ENCODE measurements around the gene SEC62.

The SEC62 gene

DNA sequence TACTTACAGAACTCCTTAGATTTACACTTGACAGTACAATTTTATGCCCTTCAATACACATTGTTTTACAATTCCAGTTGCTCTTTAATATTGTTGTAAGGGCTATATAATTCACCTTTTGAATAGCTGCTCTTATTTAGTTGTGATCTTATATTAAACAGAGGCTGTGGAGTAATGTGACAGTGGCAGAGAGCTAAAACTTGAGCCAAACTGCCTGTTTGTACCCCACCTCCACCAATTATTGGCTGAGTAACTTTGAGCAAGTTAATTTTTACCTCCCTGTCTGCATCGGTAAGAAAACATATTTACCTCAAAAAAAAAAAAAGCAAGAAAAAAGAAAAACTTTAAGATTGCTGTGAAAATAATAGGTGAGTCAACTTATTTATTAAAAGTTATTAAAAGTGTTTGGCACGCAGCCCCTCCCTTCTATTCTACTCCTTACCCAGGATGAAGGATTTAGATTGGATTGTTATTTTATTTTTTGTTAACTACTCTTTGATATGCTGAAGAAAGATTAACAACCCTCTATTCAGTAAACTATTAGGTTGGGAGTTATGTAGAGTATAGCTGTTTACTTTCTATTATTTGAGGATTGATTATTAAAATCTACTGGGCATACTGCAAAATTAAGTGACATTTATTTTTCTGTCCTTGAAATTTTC lies 1.7 kb downstream of the SEC62 start:
- H3K4me1 ChIP-seq (ENCODE audit: control insufficient read depth, insufficient read depth, low read length), result peaks cover 27% of the 10 kb centered on the region
- no peak overlapping the region for H3K27ac ChIP-seq (ENCODE audit: low read depth, low read length)
- peak overlapping the region; percentile 94 for H3K4me3 ChIP-seq (ENCODE audit: low read depth, low read length)
- H3K9me3 ChIP-seq (ENCODE audit: control insufficient read depth, insufficient read depth, low read length), result no peaks in the 10 kb centered on the region
- no peak overlapping the region for H3K9ac ChIP-seq (ENCODE audit: low read depth, low read length)
- H3K36me3 ChIP-seq (ENCODE audit: control insufficient read depth, insufficient read depth, low read length), result peaks cover 15% of the 10 kb centered on the region
- H3K27me3 ChIP-seq (ENCODE audit: control insufficient read depth, insufficient read depth, low read length), result no peaks in the 10 kb centered on the region

GRCh38 chr3:169969174-169970095 lies 2.8 kb downstream of the SEC62 start:
- H3K27ac ChIP-seq (ENCODE audit: low read depth, low read length), result no peak overlapping the region
- no peak overlapping the region for H3K9ac ChIP-seq (ENCODE audit: low read depth, low read length)
- peak overlapping the region; percentile 8; the same call in 1 of the 2 replicates for H3K4me3 ChIP-seq (ENCODE audit: low read depth, low read length)
- no peaks in the 10 kb centered on the region for H3K9me3 ChIP-seq (ENCODE audit: control insufficient read depth, insufficient read depth, low read length)
- no peaks in the 10 kb centered on the region for H3K27me3 ChIP-seq (ENCODE audit: control insufficient read depth, insufficient read depth, low read length)
- peaks cover 20% of the 10 kb centered on the region for H3K36me3 ChIP-seq (ENCODE audit: control insufficient read depth, insufficient read depth, low read length)
- peaks cover 27% of the 10 kb centered on the region for H3K4me1 ChIP-seq (ENCODE audit: control insufficient read depth, insufficient read depth, low read length)

- Histone ChIP-seq H3K9ac (ENCODE audit: low read depth, low read length) (no peak overlapping the region), H3K4me3 (ENCODE audit: low read depth, low read length) (no peak overlapping the region), H3K9me3 (ENCODE audit: control insufficient read depth, insufficient read depth, low read length) (no peaks in the 10 kb centered on the region), H3K27ac (ENCODE audit: low read depth, low read length) (no peak overlapping the region), H3K36me3 (ENCODE audit: control insufficient read depth, insufficient read depth, low read length) (peaks cover 27% of the 10 kb centered on the region), H3K4me1 (ENCODE audit: control insufficient read depth, insufficient read depth, low read length) (peaks cover 26% of the 10 kb centered on the region), H3K27me3 (ENCODE audit: control insufficient read depth, insufficient read depth, low read length) (no peaks in the 10 kb centered on the region)
Observed at GRCh38 chr3:169970847-169971246, 4.2 kb downstream of the SEC62 start.

DNA sequence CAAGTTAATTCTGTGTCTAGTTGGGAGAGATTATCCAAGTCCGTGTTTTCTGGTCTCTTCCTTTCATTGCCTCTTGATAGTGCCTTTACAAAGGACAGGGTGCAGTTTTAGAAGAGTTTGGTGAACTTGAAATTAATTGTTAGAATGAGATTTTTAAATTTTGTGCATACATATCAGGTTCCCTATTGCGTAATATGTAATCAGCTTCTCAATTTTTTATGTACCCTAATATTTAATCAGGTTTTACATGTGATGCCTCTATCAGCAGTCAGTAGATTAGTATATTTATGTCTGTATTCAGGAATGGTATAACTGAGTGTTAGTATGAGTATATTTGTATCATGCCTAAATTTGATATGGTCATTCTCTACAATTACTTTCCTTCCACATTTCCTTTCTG lies 4.9 kb downstream of the SEC62 start:
- Histone ChIP-seq H3K9ac (ENCODE audit: low read depth, low read length) (no peak overlapping the region), H3K27ac (ENCODE audit: low read depth, low read length) (no peak overlapping the region), H3K9me3 (ENCODE audit: control insufficient read depth, insufficient read depth, low read length) (no peaks in the 10 kb centered on the region), H3K4me1 (ENCODE audit: control insufficient read depth, insufficient read depth, low read length) (peaks cover 24% of the 10 kb centered on the region), H3K4me3 (ENCODE audit: low read depth, low read length) (no peak overlapping the region), H3K36me3 (ENCODE audit: control insufficient read depth, insufficient read depth, low read length) (peaks cover 34% of the 10 kb centered on the region), H3K27me3 (ENCODE audit: control insufficient read depth, insufficient read depth, low read length) (no peaks in the 10 kb centered on the region)

DNA sequence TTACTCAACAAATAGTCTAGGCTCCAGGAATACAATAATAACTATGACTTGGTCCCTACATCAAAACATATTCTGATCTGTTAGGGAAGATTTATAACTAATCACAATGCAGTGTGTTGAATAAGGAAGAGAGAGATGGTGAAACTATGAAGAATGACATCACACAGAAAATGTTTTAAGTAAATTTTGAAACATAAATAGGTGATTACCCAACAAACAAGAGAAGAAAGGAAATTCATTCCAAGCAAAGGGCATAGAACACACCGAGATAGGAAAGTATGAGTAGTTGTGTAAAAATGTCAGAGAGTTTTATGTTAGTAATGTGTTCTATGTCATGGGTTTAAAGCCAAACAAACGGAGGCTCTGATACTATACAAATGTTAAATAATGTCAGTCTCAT lies 13.4 kb downstream of the SEC62 start:
- Histone ChIP-seq H3K36me3 (ENCODE audit: control insufficient read depth, insufficient read depth, low read length) (peaks cover 98% of the 10 kb centered on the region), H3K4me3 (ENCODE audit: low read depth, low read length) (no peak overlapping the region), H3K9me3 (ENCODE audit: control insufficient read depth, insufficient read depth, low read length) (no peaks in the 10 kb centered on the region), H3K9ac (ENCODE audit: low read depth, low read length) (no peak overlapping the region), H3K4me1 (ENCODE audit: control insufficient read depth, insufficient read depth, low read length) (no peaks in the 10 kb centered on the region), H3K27me3 (ENCODE audit: control insufficient read depth, insufficient read depth, low read length) (no peaks in the 10 kb centered on the region), H3K27ac (ENCODE audit: low read depth, low read length) (no peak overlapping the region)

DNA sequence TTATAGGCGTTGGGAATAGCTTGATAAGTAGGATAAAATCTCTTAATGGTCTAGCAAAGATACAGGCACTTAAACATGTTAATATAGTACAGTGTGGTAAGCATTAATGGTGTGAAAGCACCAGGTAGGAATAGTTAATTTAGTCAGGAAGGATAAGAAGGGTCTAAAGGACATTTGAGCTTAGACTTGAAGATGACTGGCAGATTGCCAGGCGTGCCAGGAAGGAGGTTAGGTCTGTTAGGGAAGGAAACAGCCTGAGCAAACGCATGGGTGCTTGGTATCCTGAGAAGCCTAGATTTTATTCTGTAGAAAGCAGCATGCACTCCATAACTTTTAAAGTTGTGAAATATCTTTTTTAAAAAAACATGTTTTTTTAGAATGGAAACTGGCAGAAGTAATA lies 17.7 kb downstream of the SEC62 start:
- Histone ChIP-seq H3K4me3 (ENCODE audit: low read depth, low read length) (no peak overlapping the region), H3K9me3 (ENCODE audit: control insufficient read depth, insufficient read depth, low read length) (no peaks in the 10 kb centered on the region), H3K27me3 (ENCODE audit: control insufficient read depth, insufficient read depth, low read length) (no peaks in the 10 kb centered on the region), H3K4me1 (ENCODE audit: control insufficient read depth, insufficient read depth, low read length) (no peaks in the 10 kb centered on the region), H3K9ac (ENCODE audit: low read depth, low read length) (no peak overlapping the region), H3K36me3 (ENCODE audit: control insufficient read depth, insufficient read depth, low read length) (peaks cover 99% of the 10 kb centered on the region), H3K27ac (ENCODE audit: low read depth, low read length) (no peak overlapping the region)

GRCh38 chr3:169990431-169990830 lies 23.8 kb downstream of the SEC62 start:
- no peak overlapping the region for H3K27ac ChIP-seq (ENCODE audit: low read depth, low read length)
- no peak overlapping the region for H3K4me3 ChIP-seq (ENCODE audit: low read depth, low read length)
- H3K9me3 ChIP-seq (ENCODE audit: control insufficient read depth, insufficient read depth, low read length), result no peaks in the 10 kb centered on the region
- H3K9ac ChIP-seq (ENCODE audit: low read depth, low read length), result no peak overlapping the region
- peaks cover 96% of the 10 kb centered on the region for H3K36me3 ChIP-seq (ENCODE audit: control insufficient read depth, insufficient read depth, low read length)
- no peaks in the 10 kb centered on the region for H3K27me3 ChIP-seq (ENCODE audit: control insufficient read depth, insufficient read depth, low read length)
- no peaks in the 10 kb centered on the region for H3K4me1 ChIP-seq (ENCODE audit: control insufficient read depth, insufficient read depth, low read length)

GRCh38 chr3:169992156-169992555 lies 25.5 kb downstream of the SEC62 start:
- H3K36me3 ChIP-seq (ENCODE audit: control insufficient read depth, insufficient read depth, low read length), result peaks cover 88% of the 10 kb centered on the region

DNA sequence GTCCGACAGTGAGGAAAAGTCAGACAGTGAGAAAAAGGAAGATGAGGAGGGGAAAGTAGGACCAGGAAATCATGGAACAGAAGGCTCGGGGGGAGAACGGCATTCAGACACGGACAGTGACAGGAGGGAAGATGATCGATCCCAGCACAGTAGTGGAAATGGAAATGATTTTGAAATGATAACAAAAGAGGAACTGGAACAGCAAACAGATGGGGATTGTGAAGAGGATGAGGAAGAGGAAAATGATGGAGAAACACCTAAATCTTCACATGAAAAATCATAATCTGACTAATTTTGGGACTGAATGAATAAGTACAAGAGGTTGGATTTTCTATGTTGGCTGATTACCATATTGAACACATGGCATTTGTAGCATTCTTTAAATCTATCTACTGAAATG lies 26.2 kb downstream of the SEC62 start:
- H3K36me3 ChIP-seq (ENCODE audit: control insufficient read depth, insufficient read depth, low read length), result peaks cover 82% of the 10 kb centered on the region
- no peak overlapping the region for H3K27ac ChIP-seq (ENCODE audit: low read depth, low read length)
- H3K27me3 ChIP-seq (ENCODE audit: control insufficient read depth, insufficient read depth, low read length), result no peaks in the 10 kb centered on the region
- no peaks in the 10 kb centered on the region for H3K4me1 ChIP-seq (ENCODE audit: control insufficient read depth, insufficient read depth, low read length)
- no peak overlapping the region for H3K4me3 ChIP-seq (ENCODE audit: low read depth, low read length)
- no peaks in the 10 kb centered on the region for H3K9me3 ChIP-seq (ENCODE audit: control insufficient read depth, insufficient read depth, low read length)
- no peak overlapping the region for H3K9ac ChIP-seq (ENCODE audit: low read depth, low read length)

More at GRCh38 chr3:169992156-169992555, 25.5 kb downstream of the SEC62 start:
- Histone ChIP-seq H3K4me1 (ENCODE audit: control insufficient read depth, insufficient read depth, low read length) (no peaks in the 10 kb centered on the region), H3K9ac (ENCODE audit: low read depth, low read length) (no peak overlapping the region), H3K27me3 (ENCODE audit: control insufficient read depth, insufficient read depth, low read length) (no peaks in the 10 kb centered on the region), H3K9me3 (ENCODE audit: control insufficient read depth, insufficient read depth, low read length) (no peaks in the 10 kb centered on the region), H3K4me3 (ENCODE audit: low read depth, low read length) (no peak overlapping the region), H3K27ac (ENCODE audit: low read depth, low read length) (no peak overlapping the region)

- H3K4me1 ChIP-seq (ENCODE audit: control insufficient read depth, insufficient read depth, low read length), result no peaks in the 10 kb centered on the region
- no peak overlapping the region for H3K27ac ChIP-seq (ENCODE audit: low read depth, low read length)
- H3K27me3 ChIP-seq (ENCODE audit: control insufficient read depth, insufficient read depth, low read length), result no peaks in the 10 kb centered on the region
- no peaks in the 10 kb centered on the region for H3K9me3 ChIP-seq (ENCODE audit: control insufficient read depth, insufficient read depth, low read length)
- H3K36me3 ChIP-seq (ENCODE audit: control insufficient read depth, insufficient read depth, low read length), result peaks cover 72% of the 10 kb centered on the region
- H3K9ac ChIP-seq (ENCODE audit: low read depth, low read length), result no peak overlapping the region
- H3K4me3 ChIP-seq (ENCODE audit: low read depth, low read length), result no peak overlapping the region
Observed at GRCh38 chr3:169993761-169994160, 27.2 kb downstream of the SEC62 start.

DNA sequence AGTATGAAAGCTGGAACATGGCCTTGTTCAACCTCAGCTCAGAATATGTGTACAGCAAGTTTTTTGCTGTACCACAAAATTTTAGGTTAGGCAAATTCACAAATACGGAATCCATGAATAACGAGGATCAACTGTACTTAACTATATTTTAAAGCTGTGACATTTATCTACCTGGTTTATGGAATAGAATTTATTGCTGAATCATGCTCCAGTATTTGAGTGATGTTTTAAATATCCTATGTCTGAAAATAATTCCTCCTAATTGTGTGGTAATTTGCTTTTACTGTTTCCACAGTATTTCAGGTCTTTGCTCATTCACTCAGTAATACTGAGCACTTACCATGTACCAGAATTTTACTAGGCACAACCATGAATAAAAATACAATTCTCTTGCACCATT lies 29.5 kb downstream of the SEC62 start:
- Histone ChIP-seq H3K9me3 (ENCODE audit: control insufficient read depth, insufficient read depth, low read length) (no peaks in the 10 kb centered on the region), H3K4me1 (ENCODE audit: control insufficient read depth, insufficient read depth, low read length) (no peaks in the 10 kb centered on the region), H3K4me3 (ENCODE audit: low read depth, low read length) (no peak overlapping the region), H3K27me3 (ENCODE audit: control insufficient read depth, insufficient read depth, low read length) (no peaks in the 10 kb centered on the region), H3K27ac (ENCODE audit: low read depth, low read length) (no peak overlapping the region), H3K36me3 (ENCODE audit: control insufficient read depth, insufficient read depth, low read length) (peaks cover 52% of the 10 kb centered on the region), H3K9ac (ENCODE audit: low read depth, low read length) (no peak overlapping the region)

Data from HUES48 (cell line).